Measurements from ENCODE around the gene CYP2A7.
A peak's percentile ranks its signal among the peaks of the same experiment; 100 is the strongest.
"Not testable (repeated sequence)": the region's sequence is repeated elsewhere in the genome, so short reads cannot be mapped to it uniquely, and the experiment has no call there.

The CYP2A7 gene

GRCh38 chr19:40874874-40875273 lies 7.2 kb downstream of the CYP2A7 start:
- Mint-ChIP-seq H3K4me3 (peak overlapping the region; percentile 75), H3K27me3 (peaks cover 14% of the 10 kb centered on the region), H3K27ac (peak overlapping the region; percentile 34)
- not testable (repeated sequence) for H3K9me3 Mint-ChIP-seq (ENCODE audit: low read depth); H3K36me3 Mint-ChIP-seq; H3K4me1 Mint-ChIP-seq (ENCODE audit: low read depth)

- H3K9me3 Mint-ChIP-seq (ENCODE audit: low read depth); H3K27ac Mint-ChIP-seq; H3K4me3 Mint-ChIP-seq; H3K36me3 Mint-ChIP-seq; H3K27me3 Mint-ChIP-seq; H3K4me1 Mint-ChIP-seq (ENCODE audit: low read depth): not testable (repeated sequence)
Observed at GRCh38 chr19:40873873-40874272, 8.2 kb downstream of the CYP2A7 start.

GRCh38 chr19:40872209-40872608 lies 9.8 kb downstream of the CYP2A7 start:
- Mint-ChIP-seq H3K36me3 (no peaks in the 10 kb centered on the region), H3K4me1 (ENCODE audit: low read depth) (peaks cover 8% of the 10 kb centered on the region), H3K9me3 (ENCODE audit: low read depth) (peaks cover 5% of the 10 kb centered on the region), H3K27ac (no peak overlapping the region), H3K27me3 (no peaks in the 10 kb centered on the region), H3K4me3 (no peak overlapping the region)

- Mint-ChIP-seq H3K27ac (no peak overlapping the region), H3K36me3 (no peaks in the 10 kb centered on the region), H3K27me3 (no peaks in the 10 kb centered on the region), H3K4me1 (ENCODE audit: low read depth) (no peaks in the 10 kb centered on the region), H3K9me3 (ENCODE audit: low read depth) (peaks cover 5% of the 10 kb centered on the region), H3K4me3 (no peak overlapping the region)
Observed at GRCh38 chr19:40867701-40868100, 14.3 kb downstream of the CYP2A7 start.

GRCh38 chr19:40864739-40865496 lies 17.1 kb downstream of the CYP2A7 start:
- not testable (repeated sequence) for H3K4me1 Mint-ChIP-seq (ENCODE audit: low read depth); H3K27me3 Mint-ChIP-seq; H3K9me3 Mint-ChIP-seq (ENCODE audit: low read depth); H3K27ac Mint-ChIP-seq; H3K36me3 Mint-ChIP-seq; H3K4me3 Mint-ChIP-seq

- H3K4me3 Mint-ChIP-seq: no peak overlapping the region
- H3K4me1 Mint-ChIP-seq (ENCODE audit: low read depth): no peaks in the 10 kb centered on the region
- no peaks in the 10 kb centered on the region for H3K27me3 Mint-ChIP-seq
- H3K27ac Mint-ChIP-seq: no peak overlapping the region
- H3K9me3 Mint-ChIP-seq (ENCODE audit: low read depth): no peaks in the 10 kb centered on the region
- no peaks in the 10 kb centered on the region for H3K36me3 Mint-ChIP-seq
Observed at GRCh38 chr19:40862785-40863184, 19.2 kb downstream of the CYP2A7 start.

- Mint-ChIP-seq H3K36me3 (no peaks in the 10 kb centered on the region), H3K4me3 (no peak overlapping the region), H3K9me3 (ENCODE audit: low read depth) (no peaks in the 10 kb centered on the region), H3K27me3 (no peaks in the 10 kb centered on the region), H3K4me1 (ENCODE audit: low read depth) (no peaks in the 10 kb centered on the region), H3K27ac (no peak overlapping the region)
Observed at GRCh38 chr19:40862333-40862732, 19.7 kb downstream of the CYP2A7 start.

- Mint-ChIP-seq H3K4me3 (no peak overlapping the region), H3K9me3 (ENCODE audit: low read depth) (no peaks in the 10 kb centered on the region), H3K27ac (no peak overlapping the region), H3K36me3 (no peaks in the 10 kb centered on the region), H3K27me3 (no peaks in the 10 kb centered on the region), H3K4me1 (ENCODE audit: low read depth) (no peaks in the 10 kb centered on the region)
Observed at GRCh38 chr19:40858109-40858508, 23.9 kb downstream of the CYP2A7 start.

GRCh38 chr19:40852467-40853152 lies 29.4 kb downstream of the CYP2A7 start:
- H3K4me1 Mint-ChIP-seq (ENCODE audit: low read depth); H3K36me3 Mint-ChIP-seq; H3K27me3 Mint-ChIP-seq; H3K9me3 Mint-ChIP-seq (ENCODE audit: low read depth); H3K27ac Mint-ChIP-seq; H3K4me3 Mint-ChIP-seq: not testable (repeated sequence)

- not testable (repeated sequence) for H3K36me3 Mint-ChIP-seq; H3K27me3 Mint-ChIP-seq; H3K27ac Mint-ChIP-seq; H3K4me3 Mint-ChIP-seq; H3K9me3 Mint-ChIP-seq (ENCODE audit: low read depth)
- H3K4me1 Mint-ChIP-seq (ENCODE audit: low read depth): peaks cover 13% of the 10 kb centered on the region
Observed at GRCh38 chr19:40850277-40850676, 31.8 kb downstream of the CYP2A7 start, which contains the start of gene CYP2A6. TSS of gene CYP2A6 (minus strand) at chr19:40850447. CDS start at chr19:40850426, 21 bp downstream.

GRCh38 chr19:40846722-40847121 lies 35.3 kb downstream of the CYP2A7 start:
- H3K36me3 Mint-ChIP-seq; H3K27me3 Mint-ChIP-seq; H3K4me3 Mint-ChIP-seq; H3K27ac Mint-ChIP-seq; H3K9me3 Mint-ChIP-seq (ENCODE audit: low read depth): not testable (repeated sequence)
- peaks cover 33% of the 10 kb centered on the region for H3K4me1 Mint-ChIP-seq (ENCODE audit: low read depth)

- not testable (repeated sequence) for H3K9me3 Mint-ChIP-seq (ENCODE audit: low read depth); H3K27me3 Mint-ChIP-seq
- H3K4me3 Mint-ChIP-seq: peak overlapping the region; percentile 76
Observed at GRCh38 chr19:40843653-40844052, 38.4 kb downstream of the CYP2A7 start.

GRCh38 chr19:40842997-40843652 lies 38.9 kb downstream of the CYP2A7 start:
- not testable (repeated sequence) for H3K36me3 Mint-ChIP-seq

More at GRCh38 chr19:40843653-40844052, 38.4 kb downstream of the CYP2A7 start:
- Mint-ChIP-seq H3K4me1 (ENCODE audit: low read depth) (peaks cover 25% of the 10 kb centered on the region), H3K27ac (peak overlapping the region; percentile 72)
- not testable (repeated sequence) for H3K36me3 Mint-ChIP-seq

GRCh38 chr19:40842012-40842411 lies 40.0 kb downstream of the CYP2A7 start:
- not testable (repeated sequence) for H3K9me3 Mint-ChIP-seq (ENCODE audit: low read depth); H3K36me3 Mint-ChIP-seq; H3K27me3 Mint-ChIP-seq; H3K27ac Mint-ChIP-seq; H3K4me3 Mint-ChIP-seq
- peaks cover 22% of the 10 kb centered on the region for H3K4me1 Mint-ChIP-seq (ENCODE audit: low read depth)

More at GRCh38 chr19:40842997-40843652, 38.9 kb downstream of the CYP2A7 start:
- not testable (repeated sequence) for H3K9me3 Mint-ChIP-seq (ENCODE audit: low read depth); H3K27me3 Mint-ChIP-seq
- H3K27ac Mint-ChIP-seq: peak overlapping the region; percentile 72
- peaks cover 25% of the 10 kb centered on the region for H3K4me1 Mint-ChIP-seq (ENCODE audit: low read depth)
- peak overlapping the region; percentile 76 for H3K4me3 Mint-ChIP-seq

GRCh38 chr19:40838477-40838876 lies 43.6 kb downstream of the CYP2A7 start:
- not testable (repeated sequence) for H3K9me3 Mint-ChIP-seq (ENCODE audit: low read depth); H3K36me3 Mint-ChIP-seq; H3K27me3 Mint-ChIP-seq; H3K4me3 Mint-ChIP-seq; H3K27ac Mint-ChIP-seq; H3K4me1 Mint-ChIP-seq (ENCODE audit: low read depth)
